Ectodermal cell (in vitro differentiated cells): Measurements from ENCODE around the gene AGBL1.

Experiments used
- H3K27ac ChIP-seq: 2 replicates; pipeline ENCODE4 v1.7.0; 2013; ENCODE audit warnings: mild to moderate bottlenecking, low read depth, low read length; ENCODE audit not compliant: insufficient read depth, poor library complexity, severe bottlenecking
- H3K27me3 ChIP-seq: 2 replicates; pipeline ENCODE4 v1.7.0; 2013; ENCODE audit warnings: mild to moderate bottlenecking, low read length; ENCODE audit not compliant: insufficient read depth, control insufficient read depth, poor library complexity, severe bottlenecking
- H3K36me3 ChIP-seq: one replicate; pipeline ENCODE4 v1.7.0; 2013; ENCODE audit warnings: low read length; ENCODE audit not compliant: control insufficient read depth, insufficient read depth
- H3K4me1 ChIP-seq: one replicate; pipeline ENCODE4 v1.7.0; 2013; ENCODE audit warnings: low read length; ENCODE audit not compliant: control insufficient read depth, insufficient read depth
- H3K4me3 ChIP-seq: 2 replicates; pipeline ENCODE4 v1.7.0; 2013; ENCODE audit warnings: low read depth, low read length, control low read depth; ENCODE audit not compliant: insufficient read depth
- H3K9me3 ChIP-seq: 2 replicates; pipeline ENCODE4 v1.7.0; 2013; ENCODE audit warnings: mild to moderate bottlenecking, low read length, moderate library complexity; ENCODE audit not compliant: control insufficient read depth
- WGBS, 2 experiments: methylation state at CpG; one replicate each; pipeline ENCODE4 v1.1.7; 2013; ENCODE audit warnings: missing lambda C conversion rate in 2 of 2; 5-methylcytosine and 5-hydroxymethylcytosine counted together

The AGBL1 gene

GRCh38 chr15:86197770-86198169 is 118.1 kb downstream of the AGBL1 start:
- no peaks in the 10 kb centered on the region for H3K9me3 ChIP-seq
- no peak overlapping the region for H3K4me3 ChIP-seq
- no peaks in the 10 kb centered on the region for H3K36me3 ChIP-seq
- H3K27me3 ChIP-seq: no peaks in the 10 kb centered on the region
- no peaks in the 10 kb centered on the region for H3K4me1 ChIP-seq
- H3K27ac ChIP-seq: no peak overlapping the region

- Histone ChIP-seq H3K27ac (no peak overlapping the region), H3K27me3 (no peaks in the 10 kb centered on the region), H3K36me3 (no peaks in the 10 kb centered on the region), H3K9me3 (no peaks in the 10 kb centered on the region), H3K4me3 (no peak overlapping the region), H3K4me1 (no peaks in the 10 kb centered on the region)
- WGBS, 2 experiments: 82 to 89% methylated on average over 4 to 6 of the region's 7 CpGs
These were observed 119.9 kb downstream of the AGBL1 start for GRCh38 chr15:86199467-86200145.

- Histone ChIP-seq H3K9me3 (no peaks in the 10 kb centered on the region), H3K36me3 (no peaks in the 10 kb centered on the region), H3K27ac (no peak overlapping the region), H3K4me1 (no peaks in the 10 kb centered on the region), H3K27me3 (no peaks in the 10 kb centered on the region), H3K4me3 (no peak overlapping the region)
- 90 to 94% methylated on average over 3 of the region's 3 CpGs for WGBS, 2 experiments
These were observed 121.8 kb downstream of the AGBL1 start for GRCh38 chr15:86201313-86202008.

GRCh38 chr15:86203462-86203861 is 123.8 kb downstream of the AGBL1 start:
- H3K36me3 ChIP-seq: no peaks in the 10 kb centered on the region
- H3K27ac ChIP-seq: no peak overlapping the region
- no peak overlapping the region for H3K4me3 ChIP-seq
- H3K9me3 ChIP-seq: no peaks in the 10 kb centered on the region
- no peaks in the 10 kb centered on the region for H3K27me3 ChIP-seq
- no peaks in the 10 kb centered on the region for H3K4me1 ChIP-seq
- 100% methylated on average over 1 of the region's 2 CpGs; no CpG with 5 or more reads in 1 of the 2 experiments for WGBS, 2 experiments

GRCh38 chr15:86205096-86205495 is 125.4 kb downstream of the AGBL1 start:
- no peak overlapping the region for H3K4me3 ChIP-seq
- H3K27me3 ChIP-seq: no peaks in the 10 kb centered on the region
- 93 to 95% methylated on average over 2 of the region's 2 CpGs for WGBS, 2 experiments
- H3K27ac ChIP-seq: no peak overlapping the region
- H3K4me1 ChIP-seq: no peaks in the 10 kb centered on the region
- H3K9me3 ChIP-seq: no peaks in the 10 kb centered on the region
- no peaks in the 10 kb centered on the region for H3K36me3 ChIP-seq

GRCh38 chr15:86213420-86213819 is 133.7 kb downstream of the AGBL1 start:
- WGBS, 2 experiments: 79 to 80% methylated on average over 3 of the region's 3 CpGs
- Histone ChIP-seq H3K4me3 (no peak overlapping the region), H3K36me3 (no peaks in the 10 kb centered on the region), H3K27ac (no peak overlapping the region), H3K27me3 (no peaks in the 10 kb centered on the region), H3K9me3 (no peaks in the 10 kb centered on the region), H3K4me1 (no peaks in the 10 kb centered on the region)

- no peak overlapping the region for H3K27ac ChIP-seq
- H3K4me3 ChIP-seq: no peak overlapping the region
- H3K4me1 ChIP-seq: no peaks in the 10 kb centered on the region
- H3K9me3 ChIP-seq: no peaks in the 10 kb centered on the region
- no peaks in the 10 kb centered on the region for H3K27me3 ChIP-seq
- no peaks in the 10 kb centered on the region for H3K36me3 ChIP-seq
- 91 to 96% methylated on average over 2 of the region's 2 CpGs for WGBS, 2 experiments
These were observed 134.2 kb downstream of the AGBL1 start for GRCh38 chr15:86213888-86214287.

GRCh38 chr15:86221119-86221518 is 141.4 kb downstream of the AGBL1 start:
- no peak overlapping the region for H3K4me3 ChIP-seq
- H3K9me3 ChIP-seq: no peaks in the 10 kb centered on the region
- no peaks in the 10 kb centered on the region for H3K4me1 ChIP-seq
- WGBS, 2 experiments: 73 to 93% methylated on average over 3 of the region's 3 CpGs
- H3K27me3 ChIP-seq: no peaks in the 10 kb centered on the region
- H3K27ac ChIP-seq: no peak overlapping the region
- H3K36me3 ChIP-seq: no peaks in the 10 kb centered on the region

- no peaks in the 10 kb centered on the region for H3K27me3 ChIP-seq
- no peak overlapping the region for H3K4me3 ChIP-seq
- 69 to 75% methylated on average over 2 of the region's 2 CpGs for WGBS, 2 experiments
- H3K4me1 ChIP-seq: peaks cover 5% of the 10 kb centered on the region
- no peaks in the 10 kb centered on the region for H3K9me3 ChIP-seq
- H3K36me3 ChIP-seq: no peaks in the 10 kb centered on the region
- H3K27ac ChIP-seq: no peak overlapping the region
These were observed 149.6 kb downstream of the AGBL1 start for GRCh38 chr15:86229306-86229705.

GRCh38 chr15:86229936-86230335 is 150.3 kb downstream of the AGBL1 start:
- Histone ChIP-seq H3K4me1 (peaks cover 5% of the 10 kb centered on the region), H3K9me3 (no peaks in the 10 kb centered on the region), H3K27me3 (no peaks in the 10 kb centered on the region), H3K27ac (no peak overlapping the region), H3K4me3 (no peak overlapping the region), H3K36me3 (no peaks in the 10 kb centered on the region)
- 69 to 70% methylated on average over 6 of the region's 6 CpGs for WGBS, 2 experiments
